UCSD-AML1 (cell line): Measurements from ENCODE around the gene KLHL4.
A peak's percentile ranks its signal among the peaks of the same experiment; 100 is the strongest.
"Not testable (repeated sequence)": the region's sequence is repeated elsewhere in the genome, so short reads cannot be mapped to it uniquely, and the experiment has no call there.

Experiments used
- DNase-seq: peaks from one replicate; lab custom pipeline; 2025; ENCODE audit not compliant: unreplicated experiment; lab: John Stamatoyannopoulos, UW

KLHL4 gene, protein sequence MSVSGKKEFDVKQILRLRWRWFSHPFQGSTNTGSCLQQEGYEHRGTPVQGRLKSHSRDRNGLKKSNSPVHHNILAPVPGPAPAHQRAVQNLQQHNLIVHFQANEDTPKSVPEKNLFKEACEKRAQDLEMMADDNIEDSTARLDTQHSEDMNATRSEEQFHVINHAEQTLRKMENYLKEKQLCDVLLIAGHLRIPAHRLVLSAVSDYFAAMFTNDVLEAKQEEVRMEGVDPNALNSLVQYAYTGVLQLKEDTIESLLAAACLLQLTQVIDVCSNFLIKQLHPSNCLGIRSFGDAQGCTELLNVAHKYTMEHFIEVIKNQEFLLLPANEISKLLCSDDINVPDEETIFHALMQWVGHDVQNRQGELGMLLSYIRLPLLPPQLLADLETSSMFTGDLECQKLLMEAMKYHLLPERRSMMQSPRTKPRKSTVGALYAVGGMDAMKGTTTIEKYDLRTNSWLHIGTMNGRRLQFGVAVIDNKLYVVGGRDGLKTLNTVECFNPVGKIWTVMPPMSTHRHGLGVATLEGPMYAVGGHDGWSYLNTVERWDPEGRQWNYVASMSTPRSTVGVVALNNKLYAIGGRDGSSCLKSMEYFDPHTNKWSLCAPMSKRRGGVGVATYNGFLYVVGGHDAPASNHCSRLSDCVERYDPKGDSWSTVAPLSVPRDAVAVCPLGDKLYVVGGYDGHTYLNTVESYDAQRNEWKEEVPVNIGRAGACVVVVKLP

GRCh38 chrX:87517571-87518141, at the start of gene KLHL4:
KLHL4 (plus strand) TSS chrX:87517802; CDS start chrX:87517894, 92 bp downstream.
- no peak for DNase-seq

DNA sequence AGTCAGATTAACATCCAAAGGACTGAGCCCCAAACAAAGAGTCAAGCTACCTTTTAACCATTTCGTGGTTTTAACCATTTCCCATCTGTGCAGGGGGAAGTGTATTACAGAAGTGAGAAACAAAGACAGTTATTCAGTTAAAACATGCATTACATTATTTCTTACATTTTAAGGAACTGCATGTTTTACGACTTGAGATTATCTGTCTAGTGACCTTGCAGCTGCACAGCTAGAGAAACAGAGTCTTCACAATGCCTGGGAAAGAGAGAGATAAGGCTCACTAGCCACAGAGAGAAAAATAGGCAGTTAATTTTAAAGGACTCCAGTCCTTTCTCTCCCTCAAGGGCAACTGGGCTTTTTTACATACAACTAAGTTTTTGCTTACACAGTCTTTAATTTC, 48.7 kb upstream of the KLHL4 start:
- no peak for DNase-seq

DNA sequence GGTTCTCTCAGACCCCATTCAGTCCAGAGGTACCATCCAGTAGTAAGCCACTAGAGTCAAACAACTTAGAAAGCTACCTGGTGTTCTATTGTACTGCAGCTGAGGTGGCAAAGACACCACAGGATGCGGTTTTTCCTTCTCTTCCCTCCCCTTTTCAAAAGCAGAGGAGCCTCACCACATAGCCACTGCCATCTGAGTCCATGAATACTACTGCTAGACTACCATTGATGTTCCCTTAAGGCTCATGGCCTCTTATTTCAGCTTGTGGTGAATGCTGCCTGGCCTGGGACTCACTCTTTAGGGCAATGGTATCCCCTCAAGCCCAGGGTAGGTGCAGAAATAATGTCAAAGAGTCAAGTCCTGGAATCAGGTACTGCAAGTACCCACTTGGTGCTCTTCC, 41.8 kb upstream of the KLHL4 start:
- no peak for DNase-seq

GRCh38 chrX:87478703-87479102, 38.9 kb upstream of the KLHL4 start:
- DNase-seq: not testable (repeated sequence)

DNA sequence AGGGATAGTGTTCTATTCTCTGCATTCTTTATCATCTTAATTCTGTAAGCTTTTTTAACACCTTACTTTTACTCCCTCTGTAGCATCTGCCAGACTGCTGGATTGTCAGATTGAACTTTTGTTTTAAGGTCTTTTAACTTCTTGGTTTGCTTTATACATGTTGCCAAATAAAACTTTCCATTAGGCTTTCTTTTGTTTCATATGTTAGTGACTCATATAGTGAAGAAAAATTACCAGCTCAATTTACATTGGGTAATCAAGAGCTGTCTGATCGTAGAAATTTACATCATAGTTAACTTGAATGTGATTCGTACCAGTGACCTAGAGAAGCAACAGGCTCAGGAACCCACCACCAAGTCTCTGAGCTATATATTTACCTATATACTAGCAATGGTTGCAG, 28.5 kb upstream of the KLHL4 start:
- no peak for DNase-seq

DNA sequence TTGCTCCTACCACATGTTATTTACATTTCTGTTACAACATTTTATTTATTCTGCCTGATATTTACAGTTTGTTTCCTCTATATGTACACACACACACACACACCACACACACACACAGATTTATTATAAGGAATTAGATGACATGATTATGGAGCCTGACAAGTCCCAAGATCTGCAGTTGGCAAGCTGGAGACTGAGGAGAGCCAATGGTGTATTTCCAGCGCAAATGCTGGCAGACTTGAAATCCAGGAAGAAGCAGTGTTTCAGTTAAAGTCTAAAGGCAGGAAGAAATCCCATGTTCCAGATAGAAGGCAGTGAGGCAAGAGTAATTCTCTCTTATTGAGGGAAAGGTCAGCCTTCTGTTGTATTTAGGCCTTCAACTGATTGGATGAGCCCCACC, 1.8 kb upstream of the KLHL4 start:
- DNase-seq: no peak

GRCh38 chrX:87516717-87517121, 883 bp upstream of the KLHL4 start:
- DNase-seq: no peak

- no peak for DNase-seq
These were observed 902 bp downstream of the KLHL4 start for GRCh38 chrX:87518504-87518903.

DNA sequence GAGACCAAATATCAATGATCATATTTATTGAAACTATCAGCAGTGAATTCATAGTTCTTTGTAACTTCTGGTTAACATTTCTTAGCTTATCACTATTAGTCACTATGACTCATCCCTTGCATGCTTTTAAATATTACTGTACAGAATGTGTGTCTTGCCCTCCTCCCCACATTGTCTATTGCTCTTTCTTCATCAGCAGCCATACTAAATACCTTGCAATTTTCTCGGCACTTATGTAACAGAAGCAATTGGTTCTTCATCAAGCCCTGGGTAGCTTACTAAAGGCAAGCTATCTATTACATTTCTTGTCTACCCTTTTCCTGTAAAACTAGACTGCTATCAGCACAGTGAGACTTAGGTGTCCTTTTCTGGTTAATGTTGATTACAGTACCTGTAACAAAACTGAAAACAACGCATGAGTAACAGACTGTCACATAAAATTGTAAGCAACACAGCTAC, 8.2 kb downstream of the KLHL4 start:
- no peak for DNase-seq

GRCh38 chrX:87526281-87526680, 8.7 kb downstream of the KLHL4 start:
- DNase-seq: no peak

DNA sequence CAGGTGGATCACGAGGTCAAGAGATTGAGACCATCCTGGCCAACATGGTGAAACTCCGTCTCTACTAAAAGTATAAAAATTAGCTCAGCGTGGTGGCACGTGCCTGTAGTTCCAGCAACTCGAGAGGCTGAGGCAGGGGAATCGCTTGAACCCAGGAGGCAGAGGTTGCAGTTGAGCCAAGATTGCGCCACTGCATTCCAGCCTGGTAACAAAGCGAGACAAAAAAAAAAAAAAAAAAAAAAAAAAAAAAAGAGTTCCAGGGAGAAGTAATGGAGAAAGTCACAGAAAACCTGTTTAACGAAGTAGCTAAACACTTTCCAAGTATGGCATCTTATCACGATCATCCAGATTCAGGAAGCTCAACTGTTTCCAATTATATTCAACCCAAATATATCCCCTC, 10.9 kb downstream of the KLHL4 start:
- no peak for DNase-seq

GRCh38 chrX:87571964-87572363, 54.4 kb downstream of the KLHL4 start:
- DNase-seq: no peak

DNA sequence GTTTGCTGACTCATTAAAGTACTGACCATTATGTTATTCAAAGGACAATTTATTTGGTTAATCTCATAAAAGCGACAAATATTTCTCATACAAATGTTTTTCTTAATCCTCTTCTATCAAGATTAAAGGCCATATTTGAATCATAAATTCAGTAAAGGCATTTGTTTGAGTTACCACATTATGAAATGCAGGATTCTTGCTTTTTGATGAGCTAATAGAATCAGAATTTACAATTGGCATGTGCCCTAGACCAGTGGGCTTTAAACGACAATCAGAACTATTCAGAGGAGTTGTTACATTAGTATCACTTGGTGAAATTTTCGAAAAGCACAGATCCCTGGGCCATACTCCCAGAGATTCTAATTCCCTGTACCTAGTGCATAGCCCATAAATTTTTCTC, 55.3 kb downstream of the KLHL4 start:
- no peak for DNase-seq

- DNase-seq: no peak
These were observed 61.4 kb downstream of the KLHL4 start for GRCh38 chrX:87578978-87579377.

GRCh38 chrX:87580862-87581261, 63.3 kb downstream of the KLHL4 start:
- DNase-seq: no peak

- no peak for DNase-seq
These were observed 64.9 kb downstream of the KLHL4 start for GRCh38 chrX:87582453-87582852.

- peak; percentile 14 for DNase-seq
These were observed 66.1 kb downstream of the KLHL4 start for GRCh38 chrX:87583679-87584078.

DNA sequence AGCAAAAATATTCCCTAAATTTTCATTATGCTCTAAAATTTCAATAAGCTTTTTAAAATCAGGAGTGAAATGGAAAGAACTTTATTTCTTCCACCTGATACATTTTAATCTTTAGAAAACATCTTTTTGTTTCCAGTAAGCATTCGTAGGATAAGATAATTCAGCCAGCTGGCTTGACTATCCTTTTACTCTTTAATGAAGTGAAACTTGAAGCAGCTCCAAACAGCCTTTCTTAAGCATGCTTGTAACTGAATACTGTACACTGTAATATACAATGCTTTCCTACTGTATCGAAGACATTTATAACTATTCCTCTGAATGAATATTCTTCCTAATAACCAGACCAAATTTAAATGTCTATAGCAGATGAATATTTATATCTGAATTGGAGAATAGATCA, 98.8 kb downstream of the KLHL4 start:
- DNase-seq: no peak

DNA sequence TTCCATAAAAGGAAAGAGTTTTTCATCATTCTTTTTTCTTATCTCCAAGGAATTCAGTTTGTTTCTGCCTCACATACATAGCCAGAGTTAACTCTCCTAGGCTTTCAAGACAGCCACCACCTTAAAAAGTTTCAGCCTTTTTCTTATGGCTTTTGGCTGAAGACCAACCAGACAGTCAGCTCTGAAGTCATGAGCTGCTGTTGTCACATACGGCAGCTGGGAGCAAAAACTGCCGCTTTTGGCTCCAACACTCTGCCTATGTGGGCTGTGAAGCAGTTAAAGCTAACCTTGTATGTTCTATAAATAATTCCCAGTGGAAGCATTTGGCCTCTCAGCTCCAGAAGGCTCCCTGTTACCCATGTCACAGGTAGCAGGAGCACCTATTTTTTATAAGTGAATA, 104.1 kb downstream of the KLHL4 start:
- no peak for DNase-seq

GRCh38 chrX:87626996-87627395, 109.4 kb downstream of the KLHL4 start:
- DNase-seq: no peak

- DNase-seq: no peak
These were observed 116.8 kb downstream of the KLHL4 start for GRCh38 chrX:87634361-87634760.

DNA sequence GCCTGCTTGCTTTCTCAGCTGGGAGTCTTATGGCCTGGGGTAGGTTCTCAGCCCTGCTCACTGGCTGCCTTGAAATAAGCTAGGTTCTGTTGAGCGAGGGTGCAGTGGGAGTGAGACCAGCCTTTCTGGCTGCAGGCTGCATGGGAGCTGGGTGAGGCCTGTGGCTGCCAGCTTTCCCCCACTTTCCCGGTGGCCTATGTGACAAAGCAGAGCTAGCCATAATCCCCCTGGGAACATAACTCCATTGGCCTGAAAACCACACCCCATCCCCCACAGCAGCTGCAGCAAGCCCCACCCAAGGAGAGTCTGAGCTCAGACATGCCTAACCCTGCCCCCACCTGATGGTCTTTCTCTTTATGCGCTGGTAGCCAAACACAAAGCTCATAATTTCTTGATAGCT, 118.9 kb downstream of the KLHL4 start:
- no peak for DNase-seq
